GM18861 (cell line): ENCODE results near the gene UBTD1.
"Not testable (repeated sequence)": the region's sequence is repeated elsewhere in the genome, so short reads cannot be mapped to it uniquely, and the experiment has no call there.

ENCODE experiments used
- ATAC-seq: cut with Tn5 transposase; IDR thresholded peaks from one replicate; pipeline ENCODE4 v1.9.1; 2021; ENCODE audit not compliant: unreplicated experiment

Gene UBTD1

DNA sequence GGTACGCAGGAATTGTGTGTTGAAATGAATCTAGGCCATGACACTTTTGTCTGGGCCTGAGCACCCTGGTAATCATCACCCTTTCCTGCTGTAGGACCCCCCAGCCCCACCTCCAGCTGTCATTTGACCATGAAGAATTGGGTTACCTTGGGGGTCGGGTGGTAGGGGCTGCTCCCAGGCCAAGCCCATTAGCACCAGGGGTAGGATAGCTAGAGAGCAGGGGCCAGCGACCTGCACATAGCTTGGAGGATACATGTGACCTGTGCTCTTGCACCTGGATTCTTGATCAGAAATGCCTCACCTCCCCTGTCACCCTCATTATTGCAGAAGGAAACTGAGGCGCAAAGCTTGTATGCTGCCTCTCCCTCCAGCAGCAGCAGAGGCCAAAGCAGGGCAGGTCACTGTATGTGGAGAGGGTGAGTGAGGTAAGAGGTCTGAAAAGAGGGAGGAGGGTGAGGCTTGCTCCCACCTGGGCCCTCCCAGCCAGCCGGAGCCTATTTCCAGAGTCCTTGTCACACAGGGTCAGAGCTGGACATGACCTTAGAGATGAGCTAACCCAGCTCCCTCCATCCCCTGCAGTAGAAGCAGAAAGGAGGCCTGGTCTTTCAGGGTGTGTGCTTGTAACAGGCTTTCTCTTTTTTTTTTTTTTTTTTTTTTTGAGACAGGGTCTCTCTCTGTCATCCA lies 38.6 kb downstream of the UBTD1 start:
- no peak for ATAC-seq

- ATAC-seq = no peak
Observed at GRCh38 chr10:97538411-97538810, 39.7 kb downstream of the UBTD1 start.

- no peak for ATAC-seq
Observed at GRCh38 chr10:97538839-97539238, 40.1 kb downstream of the UBTD1 start.

DNA sequence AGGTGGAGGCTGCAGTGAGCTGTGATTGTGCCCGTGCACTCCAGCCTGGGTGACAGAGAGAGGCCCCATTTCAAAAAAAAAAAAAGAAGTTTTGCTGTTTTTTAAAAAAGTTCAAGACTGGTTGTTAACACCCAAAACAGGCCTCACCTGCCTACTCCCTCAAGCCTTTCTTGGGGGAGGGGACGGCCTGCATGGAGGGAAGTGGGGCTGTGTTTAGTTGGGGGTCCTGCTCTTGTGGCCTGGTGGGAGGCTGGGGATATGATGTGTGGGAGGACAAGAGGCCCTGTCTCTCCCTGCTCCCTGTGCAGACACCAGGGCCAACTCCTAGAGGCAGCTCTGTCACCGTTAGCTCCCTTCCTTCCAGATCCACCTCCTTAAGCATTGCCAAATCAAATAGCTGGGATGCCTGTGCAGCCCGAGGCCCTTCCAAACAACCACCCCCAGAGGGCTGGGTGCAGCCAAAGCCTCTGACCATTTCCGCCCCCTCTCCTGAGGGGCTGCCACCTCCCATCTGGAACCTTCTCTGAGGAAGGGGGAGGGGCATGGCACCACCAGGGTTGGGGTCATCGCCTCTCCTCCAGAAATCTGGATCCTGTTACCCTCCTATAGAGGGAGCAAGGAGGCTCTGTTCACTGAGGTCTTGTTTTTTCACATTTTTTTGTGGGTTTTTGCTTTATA lies 40.9 kb downstream of the UBTD1 start:
- no peak for ATAC-seq

DNA sequence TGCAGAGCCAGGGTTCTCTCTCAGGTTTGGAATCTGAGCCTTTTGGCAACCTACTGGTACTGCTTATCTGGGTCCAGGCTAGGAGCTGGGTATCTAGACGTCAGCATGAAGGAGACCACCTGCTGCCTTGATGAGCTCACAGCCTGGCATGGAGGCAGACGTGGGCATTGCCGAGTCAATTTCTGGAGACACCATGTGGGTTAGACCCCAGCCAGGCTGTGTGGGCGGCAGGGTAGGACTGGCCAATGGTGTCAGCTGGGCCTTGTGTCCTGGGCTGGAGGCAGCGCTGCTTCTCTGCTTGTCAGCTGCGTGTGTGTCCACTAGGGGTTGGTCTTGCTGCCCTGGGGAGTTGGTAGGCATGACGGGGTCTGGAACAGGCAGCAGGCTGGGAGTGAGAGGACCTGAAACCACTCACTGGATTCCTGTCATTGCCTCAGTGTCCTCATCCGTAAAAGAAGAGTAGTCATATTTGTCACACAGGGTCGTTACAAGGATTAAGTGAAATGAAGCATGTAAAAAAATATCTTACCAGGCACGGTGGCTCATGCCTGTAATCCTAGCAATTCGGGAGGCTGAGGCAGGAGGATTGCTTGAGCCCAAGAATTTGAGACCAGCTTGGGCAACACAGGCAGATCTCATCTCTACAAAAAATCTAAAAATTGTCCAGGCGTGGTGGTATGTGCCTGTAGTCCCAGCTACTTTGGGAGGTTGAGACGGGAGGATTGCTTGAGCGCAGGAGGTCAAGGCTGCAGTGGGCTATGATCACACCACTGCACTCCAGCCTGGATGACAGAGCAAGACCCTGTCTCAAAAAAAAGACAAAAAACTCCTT lies 42.2 kb downstream of the UBTD1 start:
- ATAC-seq = no peak

DNA sequence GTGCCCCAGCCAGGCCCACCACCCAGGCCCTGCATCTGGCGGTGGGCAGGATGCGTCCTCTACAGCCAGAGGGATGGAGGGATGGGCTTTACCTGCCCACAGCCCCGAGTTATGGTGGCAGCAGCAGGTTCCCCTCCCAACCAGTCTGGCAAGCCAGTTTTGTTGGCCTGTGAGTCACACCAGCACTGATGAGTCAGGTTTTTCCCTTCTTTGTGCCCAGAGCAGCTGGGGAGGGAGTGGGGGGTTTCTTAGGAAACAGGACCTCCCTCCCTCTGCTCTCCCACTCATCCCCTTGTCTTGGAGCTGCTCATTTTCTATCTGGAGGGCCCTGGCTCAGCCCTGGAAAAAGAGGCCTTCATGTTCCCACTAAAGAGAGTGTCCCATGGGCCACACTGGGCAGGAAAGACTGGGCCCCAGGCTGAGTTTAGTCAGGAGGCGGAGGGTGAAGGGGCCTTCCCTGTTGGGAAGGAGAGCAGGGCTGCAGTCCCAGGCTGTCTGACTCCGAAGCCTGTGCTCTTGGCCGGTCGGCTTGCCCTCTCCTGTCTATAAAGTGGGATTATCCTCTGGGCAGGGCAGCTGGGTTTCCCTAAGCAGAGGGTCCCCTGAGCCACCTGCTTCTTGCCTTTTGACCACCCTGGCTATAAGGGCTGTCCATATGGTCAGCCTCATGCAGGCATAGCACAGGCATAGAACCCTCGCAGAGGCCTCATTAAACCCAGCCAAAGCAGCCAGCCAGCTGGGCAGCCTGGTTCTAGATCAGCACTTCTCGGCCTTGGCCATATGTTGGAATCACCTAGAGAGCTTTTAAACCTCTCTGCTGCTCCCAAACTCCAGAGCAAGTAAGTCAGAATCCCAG lies 43.7 kb downstream of the UBTD1 start:
- no peak for ATAC-seq

DNA sequence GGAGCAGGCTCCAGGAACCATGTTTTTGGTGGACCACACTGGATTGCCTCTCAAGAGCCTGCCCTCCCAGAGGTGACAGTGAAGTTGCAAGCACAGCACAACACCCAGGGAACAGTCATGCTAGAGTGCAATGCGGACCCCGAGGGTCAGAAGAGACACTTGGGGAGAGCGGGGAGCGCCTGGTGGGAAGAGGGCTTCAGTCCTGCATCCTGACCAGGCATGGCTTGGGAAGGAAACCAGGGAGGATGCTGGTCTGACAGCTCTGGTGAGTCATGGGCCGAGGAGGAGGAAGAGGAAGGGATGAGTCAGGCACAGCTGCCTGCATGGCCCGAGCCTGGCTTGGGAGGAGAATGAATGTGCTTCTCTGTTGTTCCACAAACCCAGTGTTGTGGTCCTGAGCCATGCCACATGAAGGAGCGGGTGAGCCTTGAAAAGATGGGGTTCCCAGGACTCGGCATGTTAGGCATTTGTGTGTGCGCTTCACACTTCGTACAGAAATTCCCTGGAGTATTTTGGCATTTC lies 44.4 kb downstream of the UBTD1 start:
- no peak for ATAC-seq

DNA sequence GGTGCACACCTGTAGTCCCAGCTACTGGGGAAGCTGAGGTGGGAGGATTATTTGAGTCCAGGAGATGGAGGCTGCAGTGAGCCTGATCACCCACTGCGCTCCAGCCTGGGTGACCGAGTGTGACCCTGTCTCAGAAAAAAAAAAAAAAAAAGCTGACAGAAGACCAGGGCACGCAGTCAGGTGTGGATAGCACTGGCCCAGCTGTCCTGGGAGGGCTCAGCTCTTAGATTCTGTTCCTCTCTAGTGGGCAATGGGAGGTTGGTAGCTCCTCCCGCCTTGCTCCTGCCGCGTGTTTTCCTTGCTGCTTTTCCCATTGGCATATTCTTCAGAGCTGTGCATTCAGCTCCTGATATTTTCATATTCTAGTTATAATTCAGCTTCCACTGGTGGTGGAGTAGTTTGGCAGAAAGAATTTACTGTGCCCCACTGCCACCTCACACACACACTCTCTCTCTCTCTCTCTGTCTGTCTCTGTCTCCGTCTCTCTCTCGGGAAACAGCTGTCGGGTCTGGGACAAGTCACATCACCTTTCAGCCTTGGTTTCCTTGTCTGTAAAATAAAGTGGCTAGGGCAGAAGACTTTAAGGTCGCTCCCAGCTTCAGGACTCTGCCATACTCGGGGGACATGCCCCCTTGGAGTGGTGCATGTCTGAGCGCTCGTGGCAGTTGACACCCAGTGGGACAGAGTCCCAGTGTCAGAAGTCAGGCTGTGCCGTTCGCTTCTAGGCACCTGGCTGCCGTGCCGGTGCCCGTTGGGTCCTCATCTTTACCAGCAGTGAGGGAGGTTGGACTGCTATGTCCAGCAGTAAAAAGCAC lies 47.9 kb downstream of the UBTD1 start:
- ATAC-seq = no peak

DNA sequence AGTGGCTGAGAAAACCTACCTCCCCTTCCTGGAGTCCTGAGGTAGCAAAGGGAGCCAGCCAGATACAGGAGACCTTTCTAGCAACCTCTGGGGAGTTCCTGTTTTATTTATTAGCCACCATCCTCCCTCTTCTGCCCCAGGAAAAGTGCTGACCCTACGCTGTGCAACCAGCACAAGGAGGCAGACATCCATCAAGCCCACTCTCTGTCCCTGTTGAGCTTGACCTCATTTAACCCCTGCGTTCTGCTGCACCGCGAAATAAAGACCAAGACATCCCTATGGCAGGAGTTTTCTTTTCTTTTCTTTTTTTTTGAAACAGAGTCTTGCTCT lies 48.5 kb downstream of the UBTD1 start:
- no peak for ATAC-seq

- no peak for ATAC-seq
Observed at GRCh38 chr10:97547962-97548361, 49.2 kb downstream of the UBTD1 start.

- no peak for ATAC-seq
Observed at GRCh38 chr10:97548828-97549455, 50.2 kb downstream of the UBTD1 start.

DNA sequence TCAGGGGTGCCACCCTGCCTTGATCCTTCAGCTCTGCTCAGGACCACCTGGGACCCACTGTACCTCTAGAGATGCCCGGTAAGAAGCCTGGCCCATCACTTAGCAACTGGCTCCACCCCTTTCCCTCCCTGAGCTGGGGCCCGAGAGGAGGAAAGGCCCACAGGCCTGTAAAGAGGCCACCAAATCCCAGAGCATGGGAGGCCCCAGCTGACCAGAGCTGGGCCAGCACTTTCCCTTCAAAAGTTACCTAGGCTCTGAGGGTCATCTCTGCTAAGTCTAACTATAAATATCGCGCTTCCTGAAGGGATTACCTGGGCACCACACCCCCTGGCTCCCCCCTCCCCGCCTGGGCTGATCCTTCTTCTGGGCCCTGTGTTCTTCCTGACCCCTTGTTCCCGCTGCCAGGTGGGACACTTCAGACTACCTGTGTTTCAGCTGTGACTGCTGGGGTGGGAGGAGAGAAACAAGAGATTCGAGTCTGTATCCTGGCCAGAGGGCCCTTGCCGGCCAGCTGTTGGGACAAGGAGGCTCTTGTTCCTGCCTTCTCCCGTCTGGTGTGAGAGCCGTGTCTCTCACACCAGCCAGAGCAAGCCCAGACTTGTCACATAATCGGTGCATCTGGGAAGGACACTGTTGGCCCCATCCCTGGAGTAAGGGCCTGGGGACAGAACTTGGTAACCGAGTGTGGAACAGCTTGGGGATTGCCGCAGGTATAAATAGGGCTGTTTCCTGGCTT lies 51.0 kb downstream of the UBTD1 start:
- ATAC-seq = no peak

DNA sequence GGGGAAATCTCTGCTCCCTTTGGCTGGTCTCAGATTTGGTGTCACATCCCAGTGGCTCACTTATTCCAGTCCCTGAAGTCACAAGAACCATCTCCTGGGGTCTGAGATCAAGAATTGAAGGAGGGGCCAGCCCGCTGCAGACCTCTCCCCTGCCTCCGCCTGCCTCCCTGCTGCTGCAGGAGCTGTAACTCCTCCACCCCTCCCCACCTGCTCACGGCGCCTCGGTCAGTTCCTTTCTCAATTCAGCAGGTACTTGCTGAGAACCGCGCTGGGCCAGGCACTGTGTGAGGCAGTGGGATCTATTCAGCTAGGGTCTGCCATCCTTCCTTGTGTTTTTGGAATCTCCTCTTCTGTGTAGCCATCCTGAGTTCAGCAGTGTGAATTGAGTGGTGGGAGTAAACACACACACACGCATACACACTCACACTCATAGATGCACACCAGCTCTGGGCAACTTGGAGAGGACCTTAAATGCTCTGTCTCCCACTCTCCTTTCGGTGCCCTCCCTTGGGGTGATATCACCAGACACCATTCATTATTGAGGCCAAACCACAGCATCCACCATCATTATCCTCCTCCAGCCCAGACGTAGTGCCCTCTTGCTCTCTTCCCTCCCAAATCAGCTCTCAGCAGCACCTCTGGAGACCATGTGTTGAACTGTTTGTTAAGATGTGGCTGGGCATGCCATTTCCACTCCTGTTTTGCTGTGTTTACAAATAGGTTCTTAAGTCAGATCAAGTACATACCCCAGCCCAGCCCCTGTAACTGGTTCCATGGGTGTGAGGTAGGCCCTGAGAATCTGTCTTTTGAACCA lies 51.8 kb downstream of the UBTD1 start:
- ATAC-seq = no peak

DNA sequence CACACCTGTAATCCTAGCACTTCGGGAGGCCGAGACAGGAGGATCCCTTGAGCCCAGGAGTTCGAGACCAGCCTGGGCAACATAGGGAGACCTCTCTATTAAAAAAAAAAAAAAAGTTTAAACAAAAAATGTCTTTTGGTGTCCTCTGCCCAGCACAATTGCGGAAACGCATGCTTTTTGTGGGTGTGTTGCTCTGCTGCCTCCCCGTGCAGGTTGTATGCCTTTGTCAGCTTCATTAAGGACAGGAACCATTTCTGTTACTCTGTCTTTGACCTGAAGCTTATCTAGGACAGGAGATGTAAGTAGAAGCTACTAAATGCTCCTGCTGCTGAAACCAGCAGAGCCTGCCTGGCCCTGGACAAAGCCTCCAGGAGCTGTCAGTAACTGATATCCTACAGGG lies 52.5 kb downstream of the UBTD1 start:
- ATAC-seq = no peak

- peak; percentile 74 for ATAC-seq
Observed at GRCh38 chr10:97553575-97554031, 54.9 kb downstream of the UBTD1 start.

- not testable (repeated sequence) for ATAC-seq
Observed at GRCh38 chr10:97554336-97554735, 55.6 kb downstream of the UBTD1 start.

DNA sequence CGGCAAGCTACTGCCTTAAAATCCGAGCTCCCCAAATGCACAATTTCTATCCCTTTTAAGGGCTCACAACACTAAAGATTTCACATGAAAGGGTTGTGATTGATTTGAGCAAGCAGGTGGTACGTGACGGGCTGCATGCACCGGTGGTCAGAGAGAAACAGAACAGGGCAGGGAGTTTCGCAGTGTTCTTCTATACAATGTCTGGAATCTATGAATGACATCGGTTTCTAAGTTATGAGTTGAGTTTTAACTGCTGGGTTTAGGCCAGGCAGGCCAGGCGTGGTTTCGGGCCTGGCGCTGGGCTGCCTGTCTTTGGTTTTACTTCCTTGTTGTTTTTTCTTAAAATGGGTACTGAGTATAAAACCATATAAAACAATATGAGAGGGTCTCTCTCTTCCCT lies 56.8 kb downstream of the UBTD1 start:
- not testable (repeated sequence) for ATAC-seq
